ENCODE data around the gene ABCD3. TPM values are rescaled to one million over a fixed set of nuclear protein-coding genes. Genes with fewer than 3 reads are reported as not detected.

The ABCD3 gene
- total RNA-seq (2022; extraction: Qiagen RNA extraction; ENCODE audit: low read depth), result 21.0 to 24.7 TPM (median 22.2 TPM) in 5 replicates

DNA sequence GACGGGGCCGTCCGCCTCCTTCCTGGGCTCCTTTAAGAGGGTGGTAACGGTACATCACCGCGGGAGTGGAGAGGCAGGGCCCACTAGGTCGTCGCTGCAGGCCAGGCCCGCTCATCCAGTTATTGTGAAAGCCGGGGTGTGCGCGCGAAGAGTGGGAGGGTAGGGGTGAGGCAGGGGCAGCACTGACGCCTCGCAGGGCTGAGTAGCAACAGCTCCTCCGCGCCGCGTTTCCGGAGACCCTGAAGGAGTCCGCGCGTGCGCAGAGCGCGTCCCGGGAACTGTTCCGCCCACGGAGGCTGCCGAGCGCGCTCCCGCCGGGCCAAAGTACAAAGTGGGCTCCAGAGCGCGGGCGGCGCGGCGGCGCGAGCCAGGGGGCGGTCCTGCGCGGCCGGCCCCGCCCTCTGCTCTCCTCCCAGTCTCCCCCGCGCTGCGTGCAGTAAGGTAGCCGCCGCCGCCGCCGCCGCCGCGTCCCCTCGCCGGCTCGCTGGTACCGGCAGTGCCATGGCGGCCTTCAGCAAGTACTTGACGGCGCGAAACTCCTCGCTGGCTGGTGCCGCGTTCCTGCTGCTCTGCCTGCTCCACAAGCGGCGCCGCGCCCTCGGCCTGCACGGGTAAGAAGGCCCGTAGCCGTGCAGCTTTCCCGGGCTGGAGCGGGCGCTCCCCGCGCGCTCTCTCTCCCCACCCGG, at the start of gene ABCD3:
Gene ABCD3, plus strand, starts transcription at position 412 of the 686 bp plus-strand sequence. Its CDS starts 90 bp downstream, at position 502.

DNA sequence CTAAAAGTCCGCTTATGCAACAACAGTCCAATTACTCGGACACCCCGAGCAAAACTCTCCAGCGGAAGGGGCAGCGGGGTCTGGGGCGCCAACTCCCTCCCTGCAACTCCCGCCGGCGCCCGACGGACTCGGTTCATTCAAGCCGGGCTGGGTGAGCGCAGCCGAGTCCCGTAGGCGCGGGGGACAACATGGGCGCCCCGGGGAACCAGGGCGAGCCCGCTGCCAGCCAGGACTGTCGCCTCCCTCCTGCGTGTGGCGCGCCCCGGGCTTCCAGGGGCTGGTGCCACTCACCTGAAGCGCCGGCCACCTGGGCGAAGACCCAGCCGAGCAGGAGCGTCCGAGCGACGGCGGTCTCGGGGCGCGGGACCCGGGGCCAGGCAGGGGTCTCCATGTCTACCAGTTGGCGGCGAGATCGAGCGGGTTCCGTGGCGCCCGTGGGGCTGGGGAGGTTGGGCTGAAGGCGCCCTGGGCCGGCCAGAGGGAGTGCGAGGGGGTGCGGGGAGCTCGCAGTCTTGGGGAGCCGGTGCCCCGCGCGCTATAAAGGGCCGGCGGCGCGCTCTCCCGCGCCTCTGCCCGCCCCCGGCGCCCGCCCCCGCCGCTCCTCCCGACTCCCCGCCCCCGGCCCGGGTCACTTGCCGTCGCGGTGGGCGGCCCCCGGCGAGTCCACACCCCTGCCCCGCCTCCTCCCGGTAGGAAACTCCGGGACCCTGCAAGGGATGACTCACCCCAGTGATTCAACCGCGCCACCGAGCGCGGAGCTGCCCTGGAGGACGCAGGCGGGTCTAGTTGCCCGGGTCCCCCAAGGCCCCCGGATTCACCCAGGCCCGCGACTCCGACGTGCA, 123.3 kb downstream of the ABCD3 start, which contains the start of gene F3:
Gene F3, minus strand, starts transcription at position 514 of the 842 bp plus-strand sequence. Its CDS starts 123 bp downstream, at position 391.

Other genes starting within 250 kb of the ABCD3 start
- 13.8 to 23.2 TPM (median 15.0 TPM) in 5 replicates for gene ARHGAP29, start 180.8 kb upstream of the ABCD3 start, total RNA-seq (2022; extraction: Qiagen RNA extraction; ENCODE audit: low read depth)
- gene F3, start 123.4 kb downstream of the ABCD3 start, total RNA-seq (2022; extraction: Qiagen RNA extraction; ENCODE audit: low read depth), result 1.5 to 3.3 TPM (median 2.7 TPM) in 5 replicates

All from A549 treated with CpdA at 1 μM for 4 hours (cell line).